ENCODE data around the gene PHLPP2.

- TF ChIP-seq CTCF (conservative IDR thresholded peaks at IDR 0.05; ENCODE audit: low read length) = peak; percentile 82
- no peak for TF ChIP-seq EZH2phosphoT487 (IDR thresholded peaks at IDR 0.05; ENCODE audit: borderline replicate concordance, low read depth, low read length)
These were observed 79.1 kb downstream of the PHLPP2 start for GRCh38 chr16:71645450-71645849.
